Activated T-cell treated with anti-CD3 and anti-CD28 coated beads, Interleukin-2, amount 50 U/mL, for 24 hours (primary cell): ENCODE measurements around the gene CSTF2.
"Not testable (repeated sequence)": the region's sequence is repeated elsewhere in the genome, so short reads cannot be mapped to it uniquely, and the experiment has no call there.

ENCODE experiments used
- DNase-seq: peaks from one replicate; pipeline ENCODE4 v3.0.0-alpha.2; 2020
- H3K27ac Mint-ChIP-seq: 2 replicates; pipeline ENCODE4 v1.8.0; 2020; ENCODE audit warnings: mild to moderate bottlenecking, mixed read lengths
- H3K27me3 Mint-ChIP-seq: 2 replicates; pipeline ENCODE4 v1.8.0; 2020; ENCODE audit warnings: mixed read lengths
- H3K36me3 Mint-ChIP-seq: 2 replicates; pipeline ENCODE4 v1.8.0; 2020; ENCODE audit warnings: low read depth, mixed read lengths
- H3K4me1 Mint-ChIP-seq: 2 replicates; pipeline ENCODE4 v1.8.0; 2020; ENCODE audit warnings: low read depth, mixed read lengths
- H3K4me3 Mint-ChIP-seq: 2 replicates; pipeline ENCODE4 v1.8.0; 2020; ENCODE audit warnings: mild to moderate bottlenecking, moderate library complexity, mixed read lengths
- H3K9me3 Mint-ChIP-seq: 2 replicates; pipeline ENCODE4 v1.8.0; 2020; ENCODE audit warnings: mixed read lengths

The CSTF2 gene

GRCh38 chrX:100819837-100820666 is at the start of gene CSTF2:
CSTF2 (plus strand) TSS chrX:100820391; CDS start chrX:100820417, 26 bp downstream.
- peaks cover 13% of the 10 kb centered on the region for H3K4me1 Mint-ChIP-seq
- peaks cover 28% of the 10 kb centered on the region for H3K27me3 Mint-ChIP-seq
- DNase-seq: peak; percentile 84
- peaks cover 43% of the 10 kb centered on the region for H3K36me3 Mint-ChIP-seq
- H3K9me3 Mint-ChIP-seq: no peaks in the 10 kb centered on the region
- H3K27ac Mint-ChIP-seq: peak within 1 kb of the TSS; percentile 95
- peak within 1 kb of the TSS; percentile 82 for H3K4me3 Mint-ChIP-seq

DNA sequence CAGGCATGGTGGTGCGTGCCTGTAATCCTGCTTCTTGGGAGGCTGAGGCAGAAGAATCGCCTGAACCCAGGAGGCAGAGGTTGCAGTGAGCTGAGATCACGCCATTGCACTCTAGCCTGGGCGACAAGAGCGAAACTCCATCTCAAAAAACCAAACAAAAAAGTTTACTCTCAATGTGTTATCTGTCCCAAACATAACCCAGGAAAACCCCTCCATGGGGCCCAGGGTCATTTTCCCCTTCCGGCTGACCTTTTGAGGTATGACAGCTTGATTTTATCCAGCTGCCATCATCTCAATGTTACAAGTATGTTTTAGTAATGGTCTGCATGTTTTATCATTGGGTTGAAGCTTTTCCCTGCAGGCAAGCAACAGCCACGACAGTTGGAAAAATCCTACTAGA is 23.8 kb upstream of the CSTF2 start:
- H3K27ac Mint-ChIP-seq, H3K4me1 Mint-ChIP-seq, H3K36me3 Mint-ChIP-seq, DNase-seq, H3K4me3 Mint-ChIP-seq, H3K9me3 Mint-ChIP-seq: not testable (repeated sequence)
- peaks cover 34% of the 10 kb centered on the region for H3K27me3 Mint-ChIP-seq

- Mint-ChIP-seq H3K27me3 (peaks cover 35% of the 10 kb centered on the region), H3K36me3 (no peaks in the 10 kb centered on the region), H3K27ac (no peak overlapping the region), H3K9me3 (no peaks in the 10 kb centered on the region), H3K4me1 (no peaks in the 10 kb centered on the region), H3K4me3 (no peak overlapping the region)
- no peak for DNase-seq
Observed at GRCh38 chrX:100797359-100797758, 22.8 kb upstream of the CSTF2 start.

DNA sequence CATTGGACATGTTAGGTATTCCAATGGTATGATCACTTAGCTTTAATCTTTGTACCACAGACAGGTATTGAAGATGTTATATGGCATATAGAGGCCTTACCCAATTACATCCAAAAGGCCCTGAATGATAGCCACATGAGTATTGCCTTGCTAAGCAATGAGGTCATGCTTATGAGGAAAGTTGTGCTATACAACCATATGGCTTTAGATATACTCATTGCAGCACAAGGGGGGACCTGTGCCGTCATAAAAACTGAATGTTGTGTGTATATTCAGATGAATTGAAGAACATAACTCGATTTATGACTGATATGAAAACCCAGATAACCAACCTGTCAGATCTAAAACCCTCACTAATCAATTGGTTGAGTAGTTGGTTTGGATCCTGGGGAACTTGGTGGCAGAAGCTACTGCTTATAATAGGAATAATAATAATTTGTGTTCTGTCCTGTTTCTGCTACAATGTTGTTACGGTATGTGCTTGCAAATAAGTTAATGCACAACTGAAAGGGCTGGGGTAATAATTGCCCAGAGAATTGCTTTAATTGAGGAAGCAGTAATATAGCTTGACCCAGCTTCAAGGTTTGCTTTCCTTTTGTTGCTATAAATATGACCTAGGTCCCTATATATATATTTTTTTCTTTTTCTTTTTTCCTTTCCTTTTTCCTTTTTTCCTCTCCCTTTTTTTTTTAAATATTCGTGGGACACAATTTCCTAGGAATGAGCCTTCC is 21.5 kb upstream of the CSTF2 start:
- Mint-ChIP-seq H3K4me3 (no peak overlapping the region), H3K9me3 (no peaks in the 10 kb centered on the region), H3K27me3 (peaks cover 37% of the 10 kb centered on the region), H3K27ac (no peak overlapping the region), H3K36me3 (no peaks in the 10 kb centered on the region), H3K4me1 (no peaks in the 10 kb centered on the region)
- DNase-seq: no peak

DNA sequence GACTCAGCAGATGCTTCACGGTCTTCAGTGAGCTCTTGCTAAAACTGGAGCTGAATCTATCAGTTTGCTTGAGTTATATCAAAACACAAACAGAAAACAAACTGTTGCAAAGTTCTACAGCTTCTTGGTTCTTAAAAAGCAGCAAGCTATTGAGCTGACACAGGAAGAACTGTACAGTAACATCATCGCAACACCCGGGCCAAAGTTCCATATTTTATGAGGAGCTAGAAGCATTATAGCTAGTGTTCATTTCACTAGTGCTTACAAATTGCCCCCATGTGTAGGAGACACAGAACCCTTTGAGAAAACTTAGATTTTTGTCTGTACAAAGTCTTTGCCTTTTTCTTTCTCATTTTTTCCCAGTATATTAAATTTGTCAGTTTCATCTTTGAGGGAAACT is 17.3 kb upstream of the CSTF2 start:
- Mint-ChIP-seq H3K27me3 (peaks cover 56% of the 10 kb centered on the region), H3K36me3 (no peaks in the 10 kb centered on the region), H3K27ac (no peak overlapping the region), H3K4me1 (no peaks in the 10 kb centered on the region), H3K4me3 (no peak overlapping the region), H3K9me3 (peaks cover 6% of the 10 kb centered on the region)
- DNase-seq: no peak

DNA sequence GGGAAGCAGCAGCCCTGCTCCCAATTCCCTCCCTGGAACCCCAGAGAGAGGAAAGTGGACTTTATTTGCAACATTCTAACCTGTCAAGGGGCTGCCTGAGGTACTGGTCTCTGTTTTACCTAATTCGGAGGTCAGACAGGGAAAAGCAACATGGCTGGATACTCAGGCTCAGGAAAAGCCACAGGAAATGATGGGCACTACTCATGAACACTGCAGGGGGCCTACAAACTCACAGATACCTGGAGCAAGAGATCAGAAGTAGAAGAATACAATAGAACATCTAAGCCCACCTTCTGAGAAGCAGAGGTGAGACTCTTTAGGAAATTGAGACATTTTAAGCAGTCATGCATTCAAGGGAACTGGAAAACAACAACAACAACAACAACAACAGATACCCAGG is 15.4 kb upstream of the CSTF2 start:
- Mint-ChIP-seq H3K4me3 (no peak overlapping the region), H3K36me3 (no peaks in the 10 kb centered on the region), H3K9me3 (peaks cover 6% of the 10 kb centered on the region)

DNA sequence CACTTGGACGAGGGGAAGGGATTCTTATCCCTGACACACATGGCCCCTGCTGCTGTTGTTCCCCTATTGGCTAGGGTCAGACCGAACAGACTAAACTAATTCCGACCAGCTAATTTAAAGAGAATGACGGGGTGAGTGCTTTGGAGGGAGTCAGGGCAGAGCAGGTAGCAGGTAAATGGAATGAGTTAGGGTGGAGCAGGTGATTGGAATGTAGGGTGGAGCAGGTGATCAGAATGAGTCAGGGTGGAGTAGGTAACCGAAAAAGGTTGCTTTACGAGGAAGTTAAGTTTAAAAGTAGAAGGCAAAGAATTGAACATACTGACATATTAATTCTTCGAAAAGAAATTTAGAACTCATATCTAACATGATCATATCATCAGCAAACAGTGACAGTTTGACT is 11.9 kb upstream of the CSTF2 start:
- not testable (repeated sequence) for H3K27ac Mint-ChIP-seq, H3K9me3 Mint-ChIP-seq, DNase-seq, H3K4me3 Mint-ChIP-seq, H3K4me1 Mint-ChIP-seq, H3K36me3 Mint-ChIP-seq
- H3K27me3 Mint-ChIP-seq: peaks cover 76% of the 10 kb centered on the region

More for the DNA sequence above, 15.4 kb upstream of the CSTF2 start:
- no peak for DNase-seq
- Mint-ChIP-seq H3K4me1 (no peaks in the 10 kb centered on the region), H3K27ac (no peak overlapping the region), H3K27me3 (peaks cover 70% of the 10 kb centered on the region)

- Mint-ChIP-seq H3K27ac (no peak overlapping the region), H3K27me3 (peaks cover 78% of the 10 kb centered on the region), H3K36me3 (no peaks in the 10 kb centered on the region), H3K4me3 (no peak overlapping the region), H3K9me3 (no peaks in the 10 kb centered on the region), H3K4me1 (no peaks in the 10 kb centered on the region)
- no peak for DNase-seq
Observed at GRCh38 chrX:100812216-100813158, 7.7 kb upstream of the CSTF2 start.

- no peak for DNase-seq
- H3K4me1 Mint-ChIP-seq: peaks cover 12% of the 10 kb centered on the region
- no peaks in the 10 kb centered on the region for H3K9me3 Mint-ChIP-seq
- H3K27ac Mint-ChIP-seq: no peak overlapping the region
- peaks cover 20% of the 10 kb centered on the region for H3K36me3 Mint-ChIP-seq
- peaks cover 49% of the 10 kb centered on the region for H3K27me3 Mint-ChIP-seq
- H3K4me3 Mint-ChIP-seq: no peak overlapping the region
Observed at GRCh38 chrX:100817340-100817739, 2.9 kb upstream of the CSTF2 start.

DNA sequence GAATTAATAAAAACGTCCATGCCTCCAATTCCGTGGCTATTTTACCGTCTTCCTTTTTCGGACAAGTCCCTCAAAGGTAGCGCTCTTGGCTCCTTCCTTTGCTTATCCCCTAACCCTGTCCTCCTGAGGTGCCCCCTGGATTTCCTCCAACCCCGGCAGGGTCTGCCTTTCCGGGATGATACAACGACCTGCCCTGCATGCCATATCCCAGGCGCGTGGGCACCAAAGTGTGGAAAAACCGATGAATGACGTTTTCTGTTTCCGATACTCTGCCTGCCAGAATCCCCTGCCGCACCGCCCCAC is 706 bp upstream of the CSTF2 start:
- peak overlapping the region; percentile 95 for H3K27ac Mint-ChIP-seq

DNA sequence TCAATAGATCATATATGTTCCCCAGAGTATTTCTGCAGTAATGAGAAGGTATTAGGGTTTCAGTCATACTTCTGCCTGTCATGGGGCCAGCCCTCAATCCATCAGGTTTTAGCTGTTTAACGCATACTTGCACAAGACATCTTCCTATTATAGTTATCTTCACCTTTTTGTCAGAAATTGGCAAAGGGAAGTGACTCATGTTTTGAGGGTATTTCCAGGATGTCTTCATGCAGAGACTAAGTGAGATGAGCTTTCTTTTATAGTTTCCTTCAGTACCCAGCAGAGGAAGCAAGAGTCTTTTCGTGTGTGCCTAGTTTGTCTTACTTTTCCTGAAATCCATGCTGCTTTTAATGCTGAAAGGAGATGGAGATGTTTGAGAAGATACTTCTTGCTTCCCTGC is 9.5 kb downstream of the CSTF2 start:
- no peak for DNase-seq
- peaks cover 90% of the 10 kb centered on the region for H3K36me3 Mint-ChIP-seq
- peaks cover 21% of the 10 kb centered on the region for H3K27me3 Mint-ChIP-seq
- H3K4me3 Mint-ChIP-seq: peak overlapping the region; percentile 72
- H3K27ac Mint-ChIP-seq: peak overlapping the region; percentile 97
- H3K9me3 Mint-ChIP-seq: no peaks in the 10 kb centered on the region
- H3K4me1 Mint-ChIP-seq: peaks cover 39% of the 10 kb centered on the region

More for the DNA sequence above, 706 bp upstream of the CSTF2 start:
- peaks cover 32% of the 10 kb centered on the region for H3K27me3 Mint-ChIP-seq
- peak overlapping the region; percentile 82 for H3K4me3 Mint-ChIP-seq
- peaks cover 38% of the 10 kb centered on the region for H3K36me3 Mint-ChIP-seq
- no peaks in the 10 kb centered on the region for H3K9me3 Mint-ChIP-seq
- DNase-seq: no peak
- H3K4me1 Mint-ChIP-seq: peaks cover 13% of the 10 kb centered on the region

DNA sequence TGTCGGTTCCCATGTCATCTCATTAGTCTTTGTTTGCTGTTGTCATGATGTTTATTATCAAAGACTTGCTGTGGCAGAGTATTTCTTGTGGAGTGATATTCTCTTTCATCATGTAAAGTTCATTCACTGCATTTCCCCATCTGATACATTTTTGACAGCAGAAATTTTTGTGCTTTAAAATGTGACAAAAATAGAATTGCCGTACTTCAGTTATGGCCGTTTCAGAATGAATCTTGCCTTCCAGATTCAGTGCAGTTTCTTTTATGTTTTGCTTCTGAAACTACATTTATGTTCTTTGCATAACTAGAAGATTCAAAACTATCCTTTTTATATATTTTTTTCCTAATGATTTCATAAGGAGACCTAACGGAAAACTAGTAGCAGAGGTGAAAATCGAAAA is 10.0 kb downstream of the CSTF2 start:
- Mint-ChIP-seq H3K9me3 (no peaks in the 10 kb centered on the region), H3K4me1 (peaks cover 39% of the 10 kb centered on the region), H3K27me3 (peaks cover 21% of the 10 kb centered on the region), H3K4me3 (peak overlapping the region; percentile 72), H3K27ac (peak overlapping the region; percentile 97), H3K36me3 (peaks cover 90% of the 10 kb centered on the region)
- no peak for DNase-seq

DNA sequence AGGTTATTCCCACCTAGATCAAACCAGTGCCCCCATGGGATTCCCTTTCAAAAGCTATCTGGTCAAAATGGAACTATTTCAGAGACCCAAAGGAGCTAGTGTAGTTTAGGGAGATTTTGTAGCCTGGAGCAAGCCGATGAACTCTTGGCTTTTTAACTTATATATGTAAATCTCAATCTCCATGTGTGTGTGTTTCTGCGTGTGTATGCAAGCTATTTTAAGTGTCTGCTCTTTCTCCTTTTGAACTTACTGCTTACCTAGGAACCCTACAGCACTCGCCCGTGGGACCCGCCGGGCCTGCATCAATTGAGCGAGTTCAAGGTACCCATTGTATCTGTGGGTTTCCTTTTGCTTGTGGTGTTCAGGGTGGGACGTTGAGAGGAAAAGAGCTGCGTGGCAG is 10.4 kb downstream of the CSTF2 start:
- H3K4me1 Mint-ChIP-seq: peaks cover 39% of the 10 kb centered on the region
- H3K36me3 Mint-ChIP-seq: peaks cover 92% of the 10 kb centered on the region
- no peaks in the 10 kb centered on the region for H3K9me3 Mint-ChIP-seq
- H3K4me3 Mint-ChIP-seq: peak overlapping the region; percentile 72
- peak overlapping the region; percentile 97 for H3K27ac Mint-ChIP-seq
- no peak for DNase-seq
- H3K27me3 Mint-ChIP-seq: peaks cover 21% of the 10 kb centered on the region

DNA sequence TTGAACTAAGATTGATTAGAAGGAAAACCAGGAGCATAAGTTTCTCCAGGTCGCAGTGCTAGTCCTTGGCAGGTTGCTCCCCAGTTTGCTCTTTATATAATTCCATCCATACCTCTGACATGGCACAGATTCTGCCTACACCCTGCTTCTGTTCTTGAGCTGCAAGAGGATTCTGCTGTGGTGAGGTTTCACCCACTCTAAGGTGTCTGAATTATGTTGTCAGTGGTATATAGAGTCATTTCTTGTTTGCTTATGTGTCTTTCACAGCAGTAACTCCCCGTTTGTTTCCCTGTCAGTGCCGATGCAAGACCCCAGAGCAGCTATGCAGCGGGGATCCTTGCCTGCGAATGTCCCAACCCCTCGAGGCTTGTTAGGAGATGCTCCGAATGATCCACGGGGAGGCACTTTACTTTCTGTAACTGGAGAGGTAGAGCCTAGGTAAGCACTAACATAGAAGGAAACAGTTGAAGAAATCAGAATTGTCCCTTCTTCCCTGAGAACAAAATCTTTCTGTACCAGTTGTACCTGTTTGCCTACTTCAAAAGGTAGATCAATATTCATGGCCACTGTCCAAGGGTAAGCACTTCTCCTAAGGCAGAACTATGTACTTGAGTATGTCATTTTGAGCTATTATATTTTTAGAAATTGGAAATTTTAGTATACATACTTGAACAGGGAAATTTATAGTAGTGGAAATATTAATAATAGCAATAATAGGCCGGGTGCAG is 11.2 kb downstream of the CSTF2 start:
- H3K4me3 Mint-ChIP-seq: no peak overlapping the region
- H3K27ac Mint-ChIP-seq: peak overlapping the region; percentile 97
- H3K27me3 Mint-ChIP-seq: peaks cover 21% of the 10 kb centered on the region
- peaks cover 88% of the 10 kb centered on the region for H3K36me3 Mint-ChIP-seq
- no peak for DNase-seq
- H3K9me3 Mint-ChIP-seq: no peaks in the 10 kb centered on the region
- H3K4me1 Mint-ChIP-seq: peaks cover 39% of the 10 kb centered on the region
